Karpas-422 (cell line): ENCODE measurements around the gene ZNF527. TPM values are rescaled to one million over a fixed set of nuclear protein-coding genes. Genes with fewer than 3 reads are reported as not detected.

ENCODE experiments used
- DNase-seq: peaks from one replicate; pipeline ENCODE4 v3.0.0-alpha.2; 2015
- H2AFZ ChIP-seq: fragments of 200-600 bp; sonication (generic); 2 replicates; pipeline ENCODE4 v1.6.1; 2014; ENCODE audit warnings: antibody characterized with exemption, low read length, mixed read lengths
- H3K27ac ChIP-seq: fragments of 200-600 bp; sonication (generic); 2 replicates; pipeline ENCODE4 v1.5.1; 2014; ENCODE audit warnings: mild to moderate bottlenecking, low read length, moderate library complexity
- H3K27me3 ChIP-seq: fragments of 200-600 bp; sonication (generic); 2 replicates; pipeline ENCODE4 v1.6.1; 2014; ENCODE audit warnings: low read length, mixed read lengths
- H3K36me3 ChIP-seq: fragments of 200-600 bp; sonication (generic); 2 replicates; pipeline ENCODE4 v1.6.1; 2014; ENCODE audit warnings: low read length, mixed read lengths; ENCODE audit not compliant: insufficient read depth
- H3K4me1 ChIP-seq: fragments of 200-600 bp; sonication (generic); 2 replicates; pipeline ENCODE4 v1.6.1; 2014; ENCODE audit warnings: mild to moderate bottlenecking, low read length, mixed read lengths
- H3K4me2 ChIP-seq: fragments of 200-600 bp; sonication (generic); 2 replicates; pipeline ENCODE4 v1.6.1; 2014; ENCODE audit warnings: low read length, low read depth, mild to moderate bottlenecking; ENCODE audit not compliant: poor library complexity, severe bottlenecking
- H3K4me3 ChIP-seq: fragments of 200-600 bp; sonication (generic); 2 replicates; pipeline ENCODE4 v1.5.1; 2014; ENCODE audit warnings: mild to moderate bottlenecking, antibody characterized with exemption, low read length, mixed read lengths
- H3K79me2 ChIP-seq: fragments of 200-600 bp; sonication (generic); 2 replicates; pipeline ENCODE4 v1.6.1; 2014; ENCODE audit warnings: mild to moderate bottlenecking, low read length, mixed read lengths
- H3K9ac ChIP-seq: fragments of 200-600 bp; sonication (generic); 2 replicates; pipeline ENCODE4 v1.6.0; 2014; ENCODE audit warnings: low read length
- H3K9me2 ChIP-seq: fragments of 200-600 bp; sonication (generic), shearing (Covaris generic); replicated peaks from 2 replicates; pipeline ENCODE4 v1.6.0; 2014; ENCODE audit warnings: mild to moderate bottlenecking, low read length, moderate library complexity; ENCODE audit not compliant: insufficient read depth
- H3K9me3 ChIP-seq: fragments of 300-700, 200-600 bp; sonication (generic); 2 replicates; pipeline ENCODE4 v1.6.1; 2014; ENCODE audit warnings: low read length, mixed read lengths
- H4K20me1 ChIP-seq: fragments of 200-600 bp; sonication (generic); 2 replicates; pipeline ENCODE4 v1.6.1; 2014; ENCODE audit warnings: mild to moderate bottlenecking, antibody characterized with exemption, low read length, low read depth; ENCODE audit not compliant: insufficient read depth
- total RNA-seq: library from RNA; depleted of rRNA; stranded (reverse); fragments of >200 nt; shearing (Covaris generic); gene quantifications from 2 replicates; pipeline ENCODE4 v1.2.3, GENCODE V29; 2014; ENCODE audit warnings: low replicate concordance; rRNA removed

The ZNF527 gene
- total RNA-seq, result 3.2 and 11.0 TPM in 2 replicates

GRCh38 chr19:37370880-37371661, at the start of gene ZNF527:
TSS of gene ZNF527 (plus strand) at chr19:37371099. CDS start at chr19:37374199, 3,100 bp downstream.
- H3K9me2 ChIP-seq, result no peaks in the 10 kb centered on the region
- no peaks in the 10 kb centered on the region for H4K20me1 ChIP-seq
- H3K36me3 ChIP-seq, result peaks cover 33% of the 10 kb centered on the region
- H3K9ac ChIP-seq, result peak within 1 kb of the TSS; percentile 82
- peaks cover 22% of the 10 kb centered on the region for H3K9me3 ChIP-seq
- H3K4me3 ChIP-seq, result peak within 1 kb of the TSS; percentile 84
- no peaks in the 10 kb centered on the region for H3K27me3 ChIP-seq
- peaks cover 24% of the 10 kb centered on the region for H3K79me2 ChIP-seq
- peak; percentile 99 for DNase-seq
- H3K27ac ChIP-seq, result peak within 1 kb of the TSS; percentile 69
- H3K4me1 ChIP-seq, result peaks cover 10% of the 10 kb centered on the region
- peak within 1 kb of the TSS; percentile 94 for H2AFZ ChIP-seq
- H3K4me2 ChIP-seq, result peak within 1 kb of the TSS; percentile 87

- no peaks in the 10 kb centered on the region for H4K20me1 ChIP-seq
- H2AFZ ChIP-seq, result no peak overlapping the region
- H3K79me2 ChIP-seq, result no peaks in the 10 kb centered on the region
- peaks cover 59% of the 10 kb centered on the region for H3K36me3 ChIP-seq
- DNase-seq, result peak; percentile 46
- H3K4me3 ChIP-seq, result no peak overlapping the region
- H3K4me2 ChIP-seq, result no peak overlapping the region
- H3K9ac ChIP-seq, result no peak overlapping the region
- no peak overlapping the region for H3K27ac ChIP-seq
- H3K4me1 ChIP-seq, result no peaks in the 10 kb centered on the region
- H3K9me3 ChIP-seq, result peaks cover 8% of the 10 kb centered on the region; the same call in 1 of the 2 replicates
- no peaks in the 10 kb centered on the region for H3K27me3 ChIP-seq
- H3K9me2 ChIP-seq, result no peaks in the 10 kb centered on the region
Measured at GRCh38 chr19:37329686-37330085, 41.2 kb upstream of the ZNF527 start.

GRCh38 chr19:37332839-37333238, 38.1 kb upstream of the ZNF527 start:
- H3K4me2 ChIP-seq, result no peak overlapping the region
- H2AFZ ChIP-seq, result no peak overlapping the region
- peaks cover 55% of the 10 kb centered on the region for H3K36me3 ChIP-seq
- H3K4me3 ChIP-seq, result no peak overlapping the region
- H3K27ac ChIP-seq, result no peak overlapping the region
- no peaks in the 10 kb centered on the region for H3K9me2 ChIP-seq
- H3K9me3 ChIP-seq, result peaks cover 8% of the 10 kb centered on the region; the same call in 1 of the 2 replicates
- no peaks in the 10 kb centered on the region for H3K27me3 ChIP-seq
- no peaks in the 10 kb centered on the region for H3K4me1 ChIP-seq
- H3K79me2 ChIP-seq, result no peaks in the 10 kb centered on the region
- no peak overlapping the region for H3K9ac ChIP-seq
- no peaks in the 10 kb centered on the region for H4K20me1 ChIP-seq
- DNase-seq, result no peak

GRCh38 chr19:37333457-37333856, 37.4 kb upstream of the ZNF527 start:
- Histone ChIP-seq H4K20me1 (no peaks in the 10 kb centered on the region), H3K9ac (no peak overlapping the region), H2AFZ (no peak overlapping the region), H3K4me2 (no peak overlapping the region), H3K9me2 (no peaks in the 10 kb centered on the region), H3K4me3 (no peak overlapping the region), H3K9me3 (peaks cover 8% of the 10 kb centered on the region; the same call in 1 of the 2 replicates), H3K27ac (no peak overlapping the region), H3K79me2 (no peaks in the 10 kb centered on the region), H3K4me1 (no peaks in the 10 kb centered on the region), H3K36me3 (peaks cover 52% of the 10 kb centered on the region), H3K27me3 (no peaks in the 10 kb centered on the region)
- no peak for DNase-seq

GRCh38 chr19:37334179-37335071, 36.5 kb upstream of the ZNF527 start:
- no peaks in the 10 kb centered on the region for H3K9me2 ChIP-seq
- no peak overlapping the region for H2AFZ ChIP-seq
- no peaks in the 10 kb centered on the region for H3K27me3 ChIP-seq
- H3K36me3 ChIP-seq, result peaks cover 50% of the 10 kb centered on the region
- no peaks in the 10 kb centered on the region for H3K79me2 ChIP-seq
- no peak overlapping the region for H3K9ac ChIP-seq
- no peaks in the 10 kb centered on the region for H4K20me1 ChIP-seq
- H3K4me3 ChIP-seq, result no peak overlapping the region
- H3K27ac ChIP-seq, result no peak overlapping the region
- no peak overlapping the region for H3K4me2 ChIP-seq
- H3K4me1 ChIP-seq, result no peaks in the 10 kb centered on the region
- no peak for DNase-seq
- H3K9me3 ChIP-seq, result peaks cover 8% of the 10 kb centered on the region; the same call in 1 of the 2 replicates

- no peaks in the 10 kb centered on the region for H3K9me3 ChIP-seq
- H3K36me3 ChIP-seq, result peaks cover 21% of the 10 kb centered on the region
- H3K27me3 ChIP-seq, result no peaks in the 10 kb centered on the region
Measured at GRCh38 chr19:37342753-37343152, 28.1 kb upstream of the ZNF527 start.

GRCh38 chr19:37346091-37346490, 24.8 kb upstream of the ZNF527 start:
- H3K36me3 ChIP-seq, result peaks cover 40% of the 10 kb centered on the region
- no peak overlapping the region for H2AFZ ChIP-seq
- H3K9ac ChIP-seq, result no peak overlapping the region
- H3K27me3 ChIP-seq, result no peaks in the 10 kb centered on the region
- no peak for DNase-seq
- no peaks in the 10 kb centered on the region for H3K9me2 ChIP-seq
- no peak overlapping the region for H3K4me3 ChIP-seq
- H3K79me2 ChIP-seq, result no peaks in the 10 kb centered on the region
- H3K4me2 ChIP-seq, result no peak overlapping the region
- H4K20me1 ChIP-seq, result no peaks in the 10 kb centered on the region
- H3K9me3 ChIP-seq, result no peaks in the 10 kb centered on the region
- H3K27ac ChIP-seq, result no peak overlapping the region
- H3K4me1 ChIP-seq, result no peaks in the 10 kb centered on the region

More at GRCh38 chr19:37342753-37343152, 28.1 kb upstream of the ZNF527 start:
- Histone ChIP-seq H3K4me3 (no peak overlapping the region), H3K9ac (no peak overlapping the region), H3K27ac (no peak overlapping the region), H3K9me2 (no peaks in the 10 kb centered on the region), H3K4me1 (no peaks in the 10 kb centered on the region), H4K20me1 (no peaks in the 10 kb centered on the region), H3K79me2 (no peaks in the 10 kb centered on the region), H2AFZ (no peak overlapping the region), H3K4me2 (no peak overlapping the region)
- DNase-seq, result no peak

GRCh38 chr19:37348060-37348459, 22.8 kb upstream of the ZNF527 start:
- DNase-seq, result no peak
- Histone ChIP-seq H3K4me1 (no peaks in the 10 kb centered on the region), H3K36me3 (peaks cover 55% of the 10 kb centered on the region), H4K20me1 (no peaks in the 10 kb centered on the region), H3K27me3 (no peaks in the 10 kb centered on the region), H3K9ac (no peak overlapping the region), H3K9me2 (no peaks in the 10 kb centered on the region), H3K9me3 (peaks cover 8% of the 10 kb centered on the region; the same call in 1 of the 2 replicates), H3K79me2 (no peaks in the 10 kb centered on the region), H3K4me2 (no peak overlapping the region), H3K4me3 (no peak overlapping the region), H3K27ac (no peak overlapping the region), H2AFZ (no peak overlapping the region)
